ENCODE measurements around the gene ELANE.
"Not testable (repeated sequence)": the region's sequence is repeated elsewhere in the genome, so short reads cannot be mapped to it uniquely, and the experiment has no call there.

Gene ELANE

GRCh38 chr19:843836-844545 is 8.1 kb upstream of the ELANE start:
- no peak overlapping the region for H3K4me3 ChIP-seq (replicated peaks; ENCODE audit: low read depth, low read length)
- no peak for DNase-seq (ENCODE audit: extremely low read depth, low read depth)
- TF ChIP-seq, protein P1, sequence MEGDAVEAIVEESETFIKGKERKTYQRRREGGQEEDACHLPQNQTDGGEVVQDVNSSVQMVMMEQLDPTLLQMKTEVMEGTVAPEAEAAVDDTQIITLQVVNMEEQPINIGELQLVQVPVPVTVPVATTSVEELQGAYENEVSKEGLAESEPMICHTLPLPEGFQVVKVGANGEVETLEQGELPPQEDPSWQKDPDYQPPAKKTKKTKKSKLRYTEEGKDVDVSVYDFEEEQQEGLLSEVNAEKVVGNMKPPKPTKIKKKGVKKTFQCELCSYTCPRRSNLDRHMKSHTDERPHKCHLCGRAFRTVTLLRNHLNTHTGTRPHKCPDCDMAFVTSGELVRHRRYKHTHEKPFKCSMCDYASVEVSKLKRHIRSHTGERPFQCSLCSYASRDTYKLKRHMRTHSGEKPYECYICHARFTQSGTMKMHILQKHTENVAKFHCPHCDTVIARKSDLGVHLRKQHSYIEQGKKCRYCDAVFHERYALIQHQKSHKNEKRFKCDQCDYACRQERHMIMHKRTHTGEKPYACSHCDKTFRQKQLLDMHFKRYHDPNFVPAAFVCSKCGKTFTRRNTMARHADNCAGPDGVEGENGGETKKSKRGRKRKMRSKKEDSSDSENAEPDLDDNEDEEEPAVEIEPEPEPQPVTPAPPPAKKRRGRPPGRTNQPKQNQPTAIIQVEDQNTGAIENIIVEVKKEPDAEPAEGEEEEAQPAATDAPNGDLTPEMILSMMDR (IDR thresholded peaks at IDR 0.05; ENCODE audit: low read depth, low read length, missing control alignments), result no peak

DNA sequence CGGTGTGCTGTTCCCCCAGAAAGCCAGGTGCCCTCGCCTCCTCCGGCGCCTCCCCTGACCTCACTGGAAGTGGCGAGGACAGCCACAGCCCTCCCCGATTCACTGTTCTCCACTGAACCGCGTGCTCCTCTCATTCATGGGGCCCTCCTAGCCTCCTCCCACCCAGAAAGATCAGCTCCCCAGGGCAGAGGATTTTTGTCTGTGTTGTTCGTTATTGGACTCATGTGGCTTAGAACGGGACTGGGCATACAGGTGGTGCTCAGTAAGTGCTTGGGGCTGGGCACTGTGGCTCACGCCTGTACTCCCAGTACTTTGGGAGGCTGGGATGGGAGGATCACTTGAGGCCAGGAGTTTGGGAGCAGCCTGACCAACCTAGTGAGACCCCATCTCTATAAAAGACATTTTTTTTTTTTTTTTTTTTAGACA is 7.5 kb upstream of the ELANE start:
- TF ChIP-seq, protein P1 (IDR thresholded peaks at IDR 0.05; ENCODE audit: low read depth, low read length, missing control alignments), result no peak
- DNase-seq (ENCODE audit: extremely low read depth, low read depth), result no peak
- H3K4me3 ChIP-seq (replicated peaks; ENCODE audit: low read depth, low read length), result no peak overlapping the region

GRCh38 chr19:845707-846521 is 6.2 kb upstream of the ELANE start:
- no peak overlapping the region for H3K4me3 ChIP-seq (replicated peaks; ENCODE audit: low read depth, low read length)
- TF ChIP-seq, protein P1 (IDR thresholded peaks at IDR 0.05; ENCODE audit: low read depth, low read length, missing control alignments), result no peak
- DNase-seq (ENCODE audit: extremely low read depth, low read depth), result no peak

GRCh38 chr19:848386-848921 is 3.6 kb upstream of the ELANE start:
- no peak overlapping the region for H3K4me3 ChIP-seq (replicated peaks; ENCODE audit: low read depth, low read length)
- DNase-seq (ENCODE audit: extremely low read depth, low read depth), result no peak
- TF ChIP-seq, protein P1 (IDR thresholded peaks at IDR 0.05; ENCODE audit: low read depth, low read length, missing control alignments), result no peak

GRCh38 chr19:849195-849594 is 2.9 kb upstream of the ELANE start:
- not testable (repeated sequence) for DNase-seq (ENCODE audit: extremely low read depth, low read depth); H3K4me3 ChIP-seq (replicated peaks; ENCODE audit: low read depth, low read length)

GRCh38 chr19:850221-850978 is 1.7 kb upstream of the ELANE start:
- TF ChIP-seq, protein P1 (IDR thresholded peaks at IDR 0.05; ENCODE audit: low read depth, low read length, missing control alignments), result no peak
- H3K4me3 ChIP-seq (replicated peaks; ENCODE audit: low read depth, low read length), result no peak overlapping the region
- DNase-seq (ENCODE audit: extremely low read depth, low read depth), result no peak

- DNase-seq (ENCODE audit: extremely low read depth, low read depth), result no peak
- TF ChIP-seq, protein P1 (IDR thresholded peaks at IDR 0.05; ENCODE audit: low read depth, low read length, missing control alignments), result no peak
- no peak overlapping the region for H3K4me3 ChIP-seq (replicated peaks; ENCODE audit: low read depth, low read length)
Measured at GRCh38 chr19:850979-851335, 1.1 kb upstream of the ELANE start.
